H9 (cell line): ENCODE data around the gene MAP3K5. TPM values are rescaled to one million over a fixed set of nuclear protein-coding genes. Genes with fewer than 3 reads are reported as not detected.
A peak's percentile ranks its signal among the peaks of the same experiment; 100 is the strongest.

Source experiments
- DNase-seq: peaks from one replicate; pipeline ENCODE4 v3.0.0-alpha.2; 2017
- H2AFZ ChIP-seq: one replicate; pipeline ENCODE4 v1.6.1; 2013; ENCODE audit warnings: mild to moderate bottlenecking, low read length, control low read depth, moderate library complexity
- H2AK5ac ChIP-seq: 2 replicates; pipeline ENCODE4 v1.6.1; 2013; ENCODE audit warnings: low read length, control low read depth, mixed read lengths; ENCODE audit not compliant: insufficient read length
- H2BK120ac ChIP-seq: one replicate; pipeline ENCODE4 v1.6.1; 2013; ENCODE audit warnings: low read depth, mild to moderate bottlenecking, low read length, control low read depth, inconsistent platforms; ENCODE audit not compliant: poor library complexity, severe bottlenecking
- H2BK12ac ChIP-seq: 2 replicates; pipeline ENCODE4 v1.6.1; 2013; ENCODE audit warnings: low read length, control low read depth, mixed read lengths, low read depth; ENCODE audit not compliant: insufficient read length
- H2BK15ac ChIP-seq: 2 replicates; pipeline ENCODE4 v1.6.1; 2013; ENCODE audit warnings: low read depth, low read length, control low read depth
- H2BK20ac ChIP-seq: one replicate; pipeline ENCODE4 v1.6.1; 2013; ENCODE audit warnings: low read depth, mild to moderate bottlenecking, low read length, control low read depth, inconsistent platforms; ENCODE audit not compliant: poor library complexity, severe bottlenecking
- H2BK5ac ChIP-seq: 2 replicates; pipeline ENCODE4 v1.6.1; 2013; ENCODE audit warnings: low read length, control low read depth, mixed read lengths; ENCODE audit not compliant: insufficient read length
- H3K14ac ChIP-seq: 2 replicates; pipeline ENCODE4 v1.6.1; 2013; ENCODE audit warnings: low read length, control low read depth; ENCODE audit not compliant: insufficient read depth
- H3K18ac ChIP-seq: 2 replicates; pipeline ENCODE4 v1.6.1; 2013; ENCODE audit warnings: low read depth, mild to moderate bottlenecking, mixed read lengths, low read length, control low read depth; ENCODE audit not compliant: insufficient read length
- H3K23ac ChIP-seq: 2 replicates; pipeline ENCODE4 v1.6.1; 2013; ENCODE audit warnings: low read length, control low read depth, mixed read lengths, low read depth; ENCODE audit not compliant: insufficient read length
- H3K23me2 ChIP-seq: 2 replicates; pipeline ENCODE4 v1.6.1; 2013; ENCODE audit warnings: low read depth, mild to moderate bottlenecking, mixed read lengths, low read length, control low read depth; ENCODE audit not compliant: insufficient read length, poor library complexity, severe bottlenecking
- H3K27ac ChIP-seq: 2 replicates; pipeline ENCODE4 v1.5.1; 2013; ENCODE audit warnings: low read length, control low read depth, mixed read lengths, low read depth; ENCODE audit not compliant: insufficient read length
- H3K27me3 ChIP-seq: 2 replicates; pipeline ENCODE4 v1.6.1; 2013; ENCODE audit warnings: low read length, control low read depth, inconsistent platforms; ENCODE audit not compliant: insufficient read depth
- H3K4ac ChIP-seq: 2 replicates; pipeline ENCODE4 v1.6.1; 2013; ENCODE audit warnings: low read depth, mild to moderate bottlenecking, control low read depth, inconsistent platforms, low read length, moderate library complexity
- H3K4me1 ChIP-seq: 2 replicates; pipeline ENCODE4 v1.6.1; 2013; ENCODE audit warnings: low read length, control low read depth, inconsistent platforms; ENCODE audit not compliant: insufficient read depth
- H3K4me2 ChIP-seq: 2 replicates; pipeline ENCODE4 v1.6.1; 2013; ENCODE audit warnings: low read length, control low read depth, mixed read lengths; ENCODE audit not compliant: insufficient read length, insufficient read depth
- H3K56ac ChIP-seq: 2 replicates; pipeline ENCODE4 v1.6.1; 2013; ENCODE audit warnings: low read depth, mild to moderate bottlenecking, mixed read lengths, low read length, control low read depth; ENCODE audit not compliant: insufficient read length
- H3K79me1 ChIP-seq: 2 replicates; pipeline ENCODE4 v1.6.1; 2013; ENCODE audit warnings: low read depth, mild to moderate bottlenecking, moderate library complexity, low read length, control low read depth, inconsistent platforms; ENCODE audit not compliant: insufficient read depth, poor library complexity, severe bottlenecking
- H3K79me2 ChIP-seq: 2 replicates; pipeline ENCODE4 v1.6.1; 2013; ENCODE audit warnings: low read length, control low read depth, inconsistent platforms; ENCODE audit not compliant: insufficient read depth
- H3K9ac ChIP-seq: 2 replicates; pipeline ENCODE4 v1.6.1; 2013; ENCODE audit warnings: low read length, control low read depth, mixed read lengths; ENCODE audit not compliant: insufficient read length; ENCODE audit errors: extremely low read depth
- H3K9me3 ChIP-seq: one replicate; pipeline ENCODE4 v1.6.1; 2013; ENCODE audit warnings: low read depth, low read length, inconsistent platforms; ENCODE audit not compliant: control insufficient read depth
- H3T11ph ChIP-seq: one replicate; pipeline ENCODE4 v1.6.1; 2013; ENCODE audit warnings: mild to moderate bottlenecking, low read length, control low read depth, inconsistent platforms
- H4K20me1 ChIP-seq: one replicate; pipeline ENCODE4 v1.6.1; 2013; ENCODE audit not compliant: control insufficient read depth, insufficient read length, insufficient read depth
- H4K5ac ChIP-seq: 2 replicates; pipeline ENCODE4 v1.6.1; 2013; ENCODE audit warnings: low read depth, mild to moderate bottlenecking, mixed read lengths, low read length, control low read depth; ENCODE audit not compliant: insufficient read length
- H4K8ac ChIP-seq: replicated peaks from 2 replicates; pipeline ENCODE4 v1.6.1; 2013; ENCODE audit warnings: low read length, control low read depth, mixed read lengths, low read depth; ENCODE audit not compliant: insufficient read length
- H4K91ac ChIP-seq: 2 replicates; pipeline ENCODE4 v1.6.1; 2013; ENCODE audit warnings: low read depth, mild to moderate bottlenecking, moderate library complexity, mixed read lengths, low read length, control low read depth; ENCODE audit not compliant: insufficient read length
- H3K27ac Mint-ChIP-seq, 3 experiments: 2 replicates in 2 of 3; 3 replicates in 1 of 3; pipeline ENCODE4 v1.8.0; 2020 to 2021; ENCODE audit warnings: mixed read lengths in 3 of 3, mild to moderate bottlenecking in 1 of 3, moderate library complexity in 1 of 3
- H3K27me3 Mint-ChIP-seq: 2 replicates; pipeline ENCODE4 v1.8.0; 2021; ENCODE audit warnings: low read depth, mild to moderate bottlenecking, moderate library complexity, mixed read lengths
- H3K36me3 Mint-ChIP-seq, 3 experiments: 2 replicates in 2 of 3; 3 replicates in 1 of 3; pipeline ENCODE4 v1.8.0; 2020 to 2021; ENCODE audit warnings: low read depth in 3 of 3, mixed read lengths in 3 of 3; ENCODE audit not compliant: insufficient read depth in 1 of 3
- H3K4me1 Mint-ChIP-seq, 2 experiments: 2 replicates each; pipeline ENCODE4 v1.8.0; 2020; ENCODE audit warnings: mixed read lengths in 2 of 2
- H3K4me3 Mint-ChIP-seq, 2 experiments: 2 replicates in 1 of 2; 3 replicates in 1 of 2; pipeline ENCODE4 v1.8.0; 2020 to 2021; ENCODE audit warnings: mild to moderate bottlenecking in 2 of 2, mixed read lengths in 2 of 2, moderate library complexity in 1 of 2
- H3K9me3 Mint-ChIP-seq, 2 experiments: 2 replicates in 1 of 2; 3 replicates in 1 of 2; pipeline ENCODE4 v1.8.0; 2020; ENCODE audit warnings: mild to moderate bottlenecking in 2 of 2, mixed read lengths in 2 of 2, moderate library complexity in 1 of 2
- CTCF ChIP-seq: fragments of 200-600 bp; sonication (generic); conservative IDR thresholded peaks from 3 replicates; pipeline ENCODE4 v1.8.0; 2021; ENCODE audit warnings: antibody characterized with exemption, mild to moderate bottlenecking
- WGBS: extraction: QIAGEN DNeasy Blood & Tissue Kit; methylation state at CpG from one replicate; pipeline ENCODE4 v1.1.7; 2013; ENCODE audit warnings: missing lambda C conversion rate, low lambda C conversion rate, mixed read lengths; ENCODE audit not compliant: insufficient read length; ENCODE audit errors: extremely low coverage; 5-methylcytosine and 5-hydroxymethylcytosine counted together
- total RNA-seq: library from RNA; stranded (reverse); gene quantifications from 2 replicates; pipeline ENCODE4 v1.2.1, GENCODE V29; 2021

The MAP3K5 gene
- total RNA-seq, 1 experiment from 2014 or later, result 1.6 TPM

- no peak overlapping the region for H2BK12ac ChIP-seq
- peaks cover 11% of the 10 kb centered on the region; the same call in 1 of the 2 replicates for H3K79me2 ChIP-seq
- no peak overlapping the region for H2BK15ac ChIP-seq
- H4K8ac ChIP-seq, result no peak overlapping the region
- peaks cover 6% of the 10 kb centered on the region; the same call in 1 of the 2 replicates for H3K4me1 ChIP-seq
- no peak overlapping the region for H3T11ph ChIP-seq
- no peak for TF ChIP-seq CTCF
- WGBS, result no CpG with 5 or more reads among the region's 8 CpGs
- H2BK120ac ChIP-seq, result no peak overlapping the region
- no peak overlapping the region for H3K9ac ChIP-seq
- no peaks in the 10 kb centered on the region for H4K20me1 ChIP-seq
- H3K18ac ChIP-seq, result no peak overlapping the region
- Mint-ChIP-seq H3K36me3 (peaks cover 1 to 10% (median 7%) of the 10 kb centered on the region in 3 experiments; a peak in 5 of 7 replicates), H3K27ac (peak overlapping the region in 2 of 3 experiments; percentile 18 to 40; a peak in 3 of 7 replicates), H3K4me3 (no peak overlapping the region; a peak in 1 of 5 replicates), H3K4me1 (peaks cover 57 to 65% of the 10 kb centered on the region in 2 experiments), H3K9me3 (0 out of 5 replicates have a peak, but pooled peaks cover 0 to 3% of the 10 kb centered on the region in 2 experiments), H3K27me3 (no peaks in the 10 kb centered on the region)
- H3K4ac ChIP-seq, result no peak overlapping the region
- no peak overlapping the region for H2BK5ac ChIP-seq
- H4K5ac ChIP-seq, result no peak overlapping the region
- H3K79me1 ChIP-seq, result peaks cover 10% of the 10 kb centered on the region
- H2AFZ ChIP-seq, result no peak overlapping the region
- no peak overlapping the region for H3K14ac ChIP-seq
- no peaks in the 10 kb centered on the region for H3K9me3 ChIP-seq
- H2AK5ac ChIP-seq, result no peak overlapping the region
- no peak overlapping the region for H3K4me2 ChIP-seq
- H3K27ac ChIP-seq, result no peak overlapping the region
- no peaks in the 10 kb centered on the region for H3K27me3 ChIP-seq
- H3K23me2 ChIP-seq, result no peaks in the 10 kb centered on the region
- H3K23ac ChIP-seq, result no peak overlapping the region
- H2BK20ac ChIP-seq, result no peak overlapping the region
- no peak overlapping the region for H4K91ac ChIP-seq
- DNase-seq, result no peak
- H3K56ac ChIP-seq, result no peak overlapping the region
Observed at GRCh38 chr6:136535880-136536650, 256.2 kb downstream of the MAP3K5 start.
